Inflammatory macrophage treated with lipopolysaccharide for 4 hours (primary cell): ENCODE measurements around the gene TDRD3.
"Not testable (repeated sequence)": the region's sequence is repeated elsewhere in the genome, so short reads cannot be mapped to it uniquely, and the experiment has no call there.

Experiments used
- DNase-seq: peaks from one replicate; pipeline ENCODE4 v3.0.0-alpha.2; 2020

TDRD3 gene

DNA sequence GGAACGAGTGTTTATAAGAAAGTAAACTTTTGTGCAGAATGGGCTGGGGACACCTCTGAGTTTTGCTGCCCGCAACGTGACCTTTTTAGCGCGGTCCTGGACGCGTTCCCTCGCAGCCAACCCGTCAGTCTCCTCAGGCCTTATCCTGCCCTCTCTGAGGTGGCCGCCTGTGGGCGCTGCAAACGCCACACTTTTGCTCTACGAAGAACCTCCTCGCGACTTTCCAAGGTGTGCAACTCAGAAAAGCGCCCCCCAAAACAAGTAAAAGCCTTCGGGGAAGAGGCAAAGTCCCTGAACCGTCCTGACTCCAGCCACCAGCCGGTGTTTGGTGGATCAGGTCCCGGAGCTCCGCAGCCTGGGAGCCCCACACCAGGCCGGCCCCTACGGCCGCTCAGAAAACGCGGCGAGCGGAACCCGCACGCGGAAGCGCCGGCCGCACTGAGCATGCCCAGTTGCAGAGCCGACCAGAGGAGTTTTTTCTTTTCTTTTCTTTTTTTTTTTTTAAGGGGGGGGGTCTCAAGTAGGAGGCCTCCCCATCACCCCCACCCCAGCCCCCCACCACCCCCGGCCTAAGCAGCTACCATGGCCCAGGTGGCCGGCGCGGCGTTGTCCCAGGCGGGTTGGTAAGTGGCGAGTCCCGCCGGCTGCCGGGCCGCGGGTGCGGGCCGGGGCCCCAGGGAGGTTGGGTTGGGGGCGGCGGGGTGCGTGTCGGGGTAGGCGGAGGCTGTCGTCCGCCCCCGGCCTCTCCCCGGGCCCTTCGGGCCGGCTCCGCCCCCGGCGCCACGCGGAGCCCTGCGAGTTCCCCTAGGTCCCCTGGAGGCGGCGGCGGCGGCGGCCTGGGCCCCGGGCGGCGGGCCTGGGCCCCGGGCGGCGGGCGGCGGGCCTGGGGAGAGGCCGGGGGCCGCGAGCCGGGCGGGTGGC is at the start of gene TDRD3:
TSS of gene TDRD3 (plus strand) at position 438 of the 921 bp plus-strand sequence. CDS start at position 583, 145 bp downstream.
- DNase-seq = peak; percentile 80

DNA sequence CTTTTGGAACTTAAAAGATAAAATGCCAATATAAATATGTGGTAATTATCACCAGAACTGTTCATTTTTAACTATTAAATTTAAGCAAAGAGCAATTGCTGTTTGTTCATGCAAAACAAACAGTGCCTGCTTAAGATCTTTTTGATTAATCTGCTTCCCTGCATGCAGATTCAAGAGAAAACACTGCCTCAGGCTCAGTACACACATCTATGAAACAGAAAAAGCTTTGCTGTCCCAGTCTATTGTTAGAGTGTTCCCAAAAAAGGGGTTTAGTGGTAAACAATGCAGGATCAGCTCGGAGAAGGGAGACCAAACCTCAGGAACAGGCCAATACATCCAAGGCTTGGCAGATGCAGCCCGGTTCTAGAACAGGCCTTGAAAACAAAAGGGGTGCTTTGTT is 49.3 kb upstream of the TDRD3 start:
- DNase-seq = no peak

DNA sequence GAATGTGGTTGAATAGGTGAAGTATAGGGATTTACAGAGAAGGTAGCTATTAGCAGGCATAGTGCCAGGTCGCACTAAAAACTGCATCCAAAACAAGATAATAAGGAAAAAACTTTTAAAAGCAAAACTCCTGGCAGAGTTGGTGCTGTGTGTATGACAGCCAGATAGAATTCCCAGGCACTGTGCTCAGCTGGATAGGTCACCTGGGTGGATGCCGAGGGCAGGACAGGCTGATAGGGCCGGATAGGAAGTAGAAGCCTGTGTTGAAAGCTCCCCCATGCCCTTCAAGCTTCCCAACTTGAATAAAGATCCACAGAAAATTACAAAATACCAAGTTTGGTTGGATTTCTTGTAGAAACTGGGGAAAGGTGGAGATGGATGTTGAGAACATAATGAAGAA is 48.9 kb upstream of the TDRD3 start:
- no peak for DNase-seq

DNA sequence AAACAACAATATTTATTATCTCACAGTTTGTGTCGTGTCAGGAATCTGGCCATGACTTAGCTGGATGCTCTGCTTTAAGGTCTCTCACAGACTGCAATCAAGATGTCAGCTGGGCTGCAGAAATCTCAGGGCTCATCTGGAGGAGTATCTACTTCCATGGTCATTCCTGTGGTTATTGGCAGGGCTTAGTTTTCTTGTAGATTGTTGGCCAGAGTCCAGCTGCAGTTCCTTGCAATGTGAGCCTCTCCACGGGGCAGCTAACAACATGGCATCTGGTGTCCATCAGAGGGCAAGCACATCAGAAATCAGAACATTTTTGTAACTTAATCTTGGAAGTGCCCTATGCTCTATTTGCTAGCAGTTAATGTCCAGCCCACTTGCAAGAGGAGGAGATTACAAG is 45.7 kb upstream of the TDRD3 start:
- DNase-seq = no peak

DNA sequence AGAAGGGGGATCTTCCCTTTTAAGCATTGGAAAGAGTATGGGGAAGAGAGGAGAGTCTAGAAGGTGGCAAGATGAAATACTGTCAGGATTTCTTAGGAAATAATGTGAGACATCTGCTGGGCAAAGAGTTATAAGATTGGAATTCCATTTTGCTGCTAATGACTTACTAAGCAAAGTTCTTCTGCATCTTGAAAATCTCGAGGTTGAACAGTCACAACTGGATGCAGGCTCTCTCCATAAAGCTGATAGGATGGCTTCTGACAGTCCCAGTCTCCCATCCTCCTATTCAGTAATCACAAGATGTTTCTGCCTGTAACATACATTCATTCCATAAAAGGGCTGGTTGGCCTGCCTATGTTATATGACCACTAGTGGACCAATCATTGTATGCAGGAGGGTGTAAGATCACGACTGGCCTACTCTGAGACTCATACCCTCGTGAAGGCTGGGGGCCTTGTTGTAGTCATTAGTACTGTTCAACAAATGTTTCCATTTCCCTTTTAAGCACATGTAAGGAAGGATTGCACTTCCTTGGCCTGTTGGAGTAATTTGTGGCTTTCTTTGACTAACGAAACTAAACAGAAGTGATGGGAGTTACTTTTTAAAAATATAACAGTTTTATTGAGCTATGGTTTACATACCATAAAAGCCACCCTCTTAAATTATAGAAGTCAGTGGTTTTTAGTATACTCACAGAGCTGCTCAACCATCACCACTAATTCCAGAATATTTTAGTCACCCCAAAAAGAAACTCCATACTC is 45.0 kb upstream of the TDRD3 start:
- DNase-seq = peak; percentile 8

DNA sequence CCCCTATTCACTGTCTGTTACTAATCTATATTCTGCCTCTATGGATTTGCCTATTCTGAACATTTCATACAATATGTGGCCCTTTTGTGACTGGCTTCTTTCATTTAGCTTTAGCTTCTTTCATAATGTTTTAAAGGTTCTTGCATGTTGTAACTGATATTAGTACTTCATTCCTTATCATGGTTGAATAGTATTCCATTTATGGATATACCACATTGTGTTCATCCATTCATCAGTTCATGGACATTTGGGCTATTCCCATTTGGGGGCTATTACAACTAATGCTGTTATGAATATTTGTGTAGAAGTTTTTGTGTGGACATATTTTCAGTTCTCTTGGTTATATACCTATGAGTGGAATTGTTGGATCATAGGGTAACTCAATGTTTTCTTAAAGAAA is 44.4 kb upstream of the TDRD3 start:
- no peak for DNase-seq

DNA sequence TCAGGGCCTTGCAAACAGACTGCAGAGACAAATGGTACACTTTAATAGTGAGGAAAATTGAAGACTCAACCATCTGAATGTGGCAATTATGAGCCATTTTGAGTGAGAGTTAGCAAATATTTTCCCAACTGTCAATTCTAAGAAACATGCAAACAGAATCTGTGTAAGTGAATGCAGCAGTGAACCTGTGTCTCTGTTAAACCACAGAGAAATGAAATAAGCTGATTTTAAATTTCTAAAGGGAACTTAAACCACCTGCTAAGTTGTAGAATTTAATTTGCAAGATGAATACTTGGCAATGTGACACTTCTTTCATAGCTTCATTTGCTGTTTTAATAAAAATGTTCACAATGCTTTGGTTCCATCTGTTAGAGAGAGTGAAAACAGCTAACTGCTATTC is 42.0 kb upstream of the TDRD3 start:
- no peak for DNase-seq

DNA sequence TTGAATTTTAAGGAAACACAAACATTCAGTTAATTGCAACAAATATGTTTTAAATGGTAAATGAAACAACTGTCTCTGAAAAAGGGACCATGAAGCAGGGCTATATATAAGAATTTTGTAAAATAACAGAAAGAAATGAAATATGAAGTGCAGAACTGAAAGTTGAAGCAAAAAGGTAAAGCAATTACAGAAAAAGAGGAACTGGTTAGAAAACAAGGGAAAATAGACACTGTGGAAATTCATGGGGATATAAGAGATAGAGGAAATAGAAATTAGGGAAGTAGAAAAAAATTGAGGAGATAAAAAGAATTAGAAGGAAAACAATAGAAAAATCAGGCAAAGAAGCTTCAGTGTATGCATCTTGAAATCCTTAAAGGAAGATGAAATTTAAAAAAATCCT is 40.0 kb upstream of the TDRD3 start:
- peak; percentile 4 for DNase-seq

DNA sequence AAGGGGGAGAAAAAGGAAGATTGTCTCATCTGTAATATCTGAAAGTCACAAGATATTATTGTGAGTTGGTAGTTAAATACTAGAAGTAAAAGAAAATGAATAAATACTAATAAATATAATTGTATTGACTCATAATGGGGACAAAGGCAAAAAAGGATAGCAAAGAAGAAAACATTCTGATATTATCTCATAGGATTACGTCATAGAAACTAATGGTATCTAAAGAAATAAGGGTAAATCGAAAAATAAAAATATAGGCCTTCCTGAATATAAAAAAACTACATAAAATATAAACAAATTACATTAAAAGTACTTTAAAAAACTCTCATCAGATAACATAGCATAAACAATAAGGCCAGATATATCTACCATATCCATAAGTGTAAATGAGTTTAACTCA is 38.6 kb upstream of the TDRD3 start:
- no peak for DNase-seq

DNA sequence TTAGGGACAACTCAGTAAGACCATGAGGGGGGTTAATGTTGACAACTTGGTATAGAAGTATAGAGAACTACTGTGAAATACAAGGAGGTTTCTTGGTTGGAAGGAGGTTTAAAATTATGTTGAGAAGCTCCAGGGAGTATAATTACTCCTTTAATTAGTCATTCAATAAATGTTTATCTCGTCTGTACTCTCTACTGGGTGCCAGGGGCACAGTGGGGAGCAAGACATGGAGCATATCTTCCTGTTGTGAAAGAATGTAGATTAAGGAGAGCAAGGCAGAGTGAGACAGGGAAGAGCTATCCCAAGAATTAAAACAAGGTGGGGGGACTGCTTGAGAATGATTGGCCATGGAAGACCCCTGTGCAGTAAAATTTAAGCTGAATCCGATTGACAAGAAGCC is 33.7 kb upstream of the TDRD3 start:
- DNase-seq = no peak

DNA sequence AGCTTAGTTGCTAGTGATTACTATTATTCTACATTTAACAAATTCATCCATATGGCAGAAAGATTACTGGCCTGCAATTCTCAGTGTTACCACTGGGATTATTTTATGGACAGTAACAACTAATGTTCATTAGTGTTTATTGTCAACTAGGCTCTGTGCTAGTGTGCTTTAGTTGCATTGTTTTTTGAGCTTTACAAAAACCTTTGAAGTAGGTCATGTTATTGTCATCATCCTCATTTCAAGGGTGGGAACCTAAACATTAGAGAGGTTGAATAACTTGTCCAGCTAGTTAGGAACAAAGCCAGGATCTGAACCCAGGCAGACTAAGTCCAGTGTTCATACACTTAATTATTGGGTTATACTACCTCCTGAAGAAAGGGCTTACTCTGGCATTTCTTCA is 27.8 kb upstream of the TDRD3 start:
- DNase-seq = no peak

DNA sequence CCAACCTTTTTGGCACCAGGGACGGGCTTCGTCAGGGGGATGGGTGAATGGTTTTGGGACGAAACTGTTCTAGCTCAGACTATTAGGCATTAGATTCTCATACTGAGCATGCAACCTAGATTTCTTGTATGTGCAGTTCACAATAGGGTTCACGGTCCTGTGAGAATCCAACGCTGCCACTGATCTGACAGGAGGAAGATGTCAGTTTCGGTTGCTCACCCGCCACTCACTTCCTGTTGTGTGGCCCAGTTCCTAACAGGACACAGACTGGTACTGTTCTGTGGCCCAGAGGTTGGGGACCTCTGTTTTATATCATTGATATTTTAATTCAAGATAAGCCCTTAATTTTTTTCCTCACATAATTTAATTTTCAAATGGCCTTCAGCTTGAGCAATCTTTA is 26.7 kb upstream of the TDRD3 start:
- no peak for DNase-seq

DNA sequence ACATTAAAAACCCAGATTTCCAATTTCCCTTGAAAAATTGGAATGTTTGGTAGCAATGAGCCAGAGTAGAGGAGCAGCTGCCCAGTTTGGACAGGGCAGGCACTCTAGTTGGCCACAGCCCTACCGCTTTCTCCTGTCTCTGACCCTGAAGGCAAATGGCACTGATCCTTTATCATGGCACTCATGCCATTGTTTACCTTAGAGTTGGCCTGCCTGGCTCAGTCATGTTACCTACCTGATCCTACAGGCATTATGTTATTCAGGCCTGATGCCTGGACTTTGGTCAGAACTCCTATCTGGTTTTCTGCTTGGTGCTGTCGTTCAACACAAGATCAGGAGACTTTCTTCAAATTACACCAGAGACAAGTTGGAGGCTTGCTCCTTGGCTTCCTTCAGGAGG is 24.9 kb upstream of the TDRD3 start:
- DNase-seq = no peak

DNA sequence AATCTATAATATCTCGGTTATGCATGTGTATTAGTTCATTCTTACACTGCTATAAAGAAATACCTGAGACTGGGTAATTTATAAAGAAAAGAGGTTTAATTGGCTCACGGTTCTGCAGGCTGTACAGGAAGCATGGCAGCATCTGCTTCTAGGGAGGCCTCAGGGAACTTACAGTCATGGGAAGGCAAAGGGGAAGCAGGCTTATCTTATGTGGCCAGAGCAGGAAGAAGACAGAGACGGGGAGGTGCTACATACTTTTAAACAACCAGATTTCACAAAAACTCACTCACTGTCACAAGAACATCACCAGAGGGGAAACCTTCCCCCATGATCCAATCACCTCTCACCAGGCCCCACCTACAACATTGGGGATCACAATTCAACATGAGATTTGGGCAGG is 17.7 kb upstream of the TDRD3 start:
- not testable (repeated sequence) for DNase-seq

DNA sequence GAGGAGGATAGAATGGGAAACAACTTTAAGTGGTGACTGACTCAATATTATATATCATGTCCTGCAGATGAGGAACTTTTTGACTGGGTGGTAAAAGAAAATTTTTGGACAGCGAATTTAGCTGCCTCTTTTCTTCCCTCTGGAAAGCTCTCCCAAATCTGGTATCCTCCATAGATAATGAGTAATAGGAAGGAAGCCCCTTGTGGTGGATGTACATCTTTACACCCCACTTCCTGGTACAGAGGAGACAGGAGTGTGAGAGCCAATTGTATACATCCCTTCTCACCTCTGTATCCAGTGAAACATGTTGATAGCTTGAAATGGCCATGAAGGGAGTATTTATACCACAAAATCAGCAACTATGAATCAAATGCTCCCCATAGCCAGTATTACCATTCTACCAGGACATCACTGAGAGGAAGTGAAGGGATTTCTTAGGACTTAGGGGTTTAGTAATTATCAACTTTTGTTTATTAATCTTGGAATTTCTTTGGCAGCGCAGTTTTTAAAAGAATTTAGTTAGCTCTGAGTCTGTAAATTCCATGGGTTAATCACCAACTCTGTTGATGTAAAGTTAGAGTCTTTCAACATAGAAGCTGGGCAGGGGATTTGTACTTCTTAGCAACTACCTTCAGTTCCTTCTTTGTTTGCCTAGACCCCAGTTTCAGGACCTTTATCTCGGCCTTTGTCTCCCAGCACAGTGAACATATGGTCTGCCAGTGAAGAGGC is 17.0 kb upstream of the TDRD3 start:
- no peak for DNase-seq

DNA sequence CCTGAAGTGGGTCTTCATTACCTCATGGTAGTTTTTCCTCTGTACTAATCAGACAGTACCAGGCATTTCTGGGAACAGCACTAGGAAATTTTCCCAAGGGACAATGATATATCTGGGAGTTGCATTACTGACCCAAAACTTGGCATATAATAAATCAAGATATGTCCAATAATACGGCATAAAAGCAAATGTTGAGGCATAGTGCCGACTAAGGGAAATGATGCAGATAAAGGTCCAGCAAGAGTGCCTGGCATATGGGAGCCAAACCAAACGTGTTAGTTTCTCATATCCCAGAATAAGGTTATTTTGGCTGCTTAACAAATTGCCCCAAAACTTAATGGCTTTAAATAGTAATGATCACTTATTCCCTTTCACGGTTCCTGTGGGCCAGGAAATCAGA is 12.1 kb upstream of the TDRD3 start:
- DNase-seq = no peak

DNA sequence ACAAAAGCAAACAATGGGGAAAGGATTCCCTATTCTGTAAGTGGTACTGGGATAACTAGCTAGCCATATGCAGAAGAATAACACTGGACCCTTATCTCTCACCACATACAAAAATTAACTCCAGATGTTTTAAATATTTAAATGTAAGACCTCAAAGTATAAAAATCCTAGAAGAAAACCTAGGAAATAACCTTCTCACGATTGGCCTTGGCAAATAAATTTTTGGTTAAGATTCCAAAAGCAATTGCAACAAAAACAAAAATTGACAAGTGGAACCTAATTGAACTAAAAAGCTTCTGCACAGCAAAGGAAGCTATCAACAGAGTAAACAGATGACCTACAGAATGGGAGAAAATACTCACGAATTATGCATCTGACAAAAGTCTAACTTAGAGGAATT is 10.8 kb upstream of the TDRD3 start:
- DNase-seq = no peak

DNA sequence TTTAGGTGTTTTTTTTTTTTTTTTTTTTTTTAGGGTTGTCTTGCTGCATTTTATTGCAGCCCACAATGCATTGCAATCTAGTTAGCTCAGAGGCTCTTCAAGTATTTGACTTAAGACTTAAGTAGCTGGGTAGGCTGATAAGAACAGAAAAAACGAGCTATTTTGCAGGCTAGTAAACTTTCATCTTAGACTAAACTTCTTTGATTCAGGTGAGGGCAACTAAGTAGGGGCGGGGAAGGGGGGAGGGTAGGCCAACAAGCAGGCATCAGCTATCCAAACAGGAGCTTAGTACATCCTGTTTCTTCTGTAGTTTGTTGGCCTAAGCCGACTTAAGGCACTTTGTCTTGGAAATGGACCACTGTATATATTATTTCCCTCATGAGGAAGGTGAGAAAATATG is 4.9 kb upstream of the TDRD3 start:
- no peak for DNase-seq

DNA sequence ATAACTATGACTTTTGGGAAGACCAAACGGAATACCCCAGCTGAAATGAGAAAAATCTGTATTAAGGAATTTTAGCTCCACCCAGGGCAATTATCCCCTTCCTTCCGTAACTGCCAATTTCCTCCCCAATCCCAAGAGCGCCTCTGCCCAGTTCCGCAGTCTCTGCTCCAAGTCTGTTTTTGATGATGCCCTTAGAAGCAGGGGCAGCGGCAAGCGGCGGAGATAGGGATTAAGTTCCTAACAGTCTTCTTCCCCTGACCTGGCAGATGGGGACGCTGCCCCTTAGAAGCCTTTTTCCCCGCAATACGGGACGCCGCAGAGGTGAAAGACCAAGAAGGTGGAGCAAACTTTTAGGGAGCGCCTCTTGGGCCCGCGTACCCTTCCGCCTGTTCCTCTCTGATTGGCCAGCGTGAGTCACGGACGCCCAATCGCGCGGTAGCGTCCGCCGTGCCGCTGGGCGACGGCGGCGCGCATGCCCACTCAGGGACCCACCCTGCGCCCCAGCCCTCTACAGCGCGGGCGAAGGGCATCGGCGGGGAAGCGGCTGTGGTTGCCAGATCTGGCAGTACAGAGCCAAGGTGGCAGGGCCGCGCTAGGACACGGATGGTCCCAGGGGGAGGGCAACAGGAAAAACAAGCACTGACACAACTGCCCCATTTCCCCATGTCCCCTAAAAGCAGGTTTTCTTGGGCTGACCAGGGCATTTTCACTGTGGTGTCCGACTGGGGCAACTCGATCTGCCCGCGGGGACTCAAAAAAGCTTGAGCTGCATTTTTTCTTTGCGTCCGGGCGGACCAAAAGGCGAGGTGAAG is 843 bp upstream of the TDRD3 start:
- DNase-seq = peak; percentile 92

DNA sequence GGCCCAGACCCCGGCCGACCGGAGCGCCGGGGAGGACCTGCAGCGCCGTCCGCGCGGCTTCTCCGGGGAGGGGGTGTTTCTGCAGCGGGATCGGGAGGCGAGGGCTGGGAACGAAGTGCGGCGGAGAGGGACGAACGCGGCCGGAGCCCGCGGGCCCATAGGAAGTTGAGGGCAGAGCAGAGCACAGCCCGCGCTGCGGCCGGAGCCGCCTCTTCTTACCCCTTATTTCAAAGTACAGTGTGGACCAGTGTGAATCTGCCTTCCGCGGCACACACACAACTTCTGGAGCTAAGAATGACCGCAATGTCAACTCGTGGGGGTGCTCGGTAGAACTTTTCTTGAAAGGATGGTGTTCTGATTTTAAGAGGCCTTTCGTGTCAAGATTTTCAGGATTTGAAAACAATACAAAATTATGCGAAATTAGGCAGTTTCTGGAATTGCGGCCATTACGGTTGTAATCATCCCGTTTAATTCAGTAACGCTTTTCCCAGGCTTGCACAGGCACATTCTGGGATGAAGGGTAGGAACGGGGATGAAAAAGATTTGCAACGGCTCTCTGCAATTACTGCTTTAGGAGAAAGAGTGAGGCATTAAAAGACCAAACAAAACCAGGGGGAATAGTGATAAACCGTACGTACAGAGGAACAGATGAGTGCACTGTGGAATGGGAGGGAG is 821 bp downstream of the TDRD3 start:
- peak; percentile 70 for DNase-seq

DNA sequence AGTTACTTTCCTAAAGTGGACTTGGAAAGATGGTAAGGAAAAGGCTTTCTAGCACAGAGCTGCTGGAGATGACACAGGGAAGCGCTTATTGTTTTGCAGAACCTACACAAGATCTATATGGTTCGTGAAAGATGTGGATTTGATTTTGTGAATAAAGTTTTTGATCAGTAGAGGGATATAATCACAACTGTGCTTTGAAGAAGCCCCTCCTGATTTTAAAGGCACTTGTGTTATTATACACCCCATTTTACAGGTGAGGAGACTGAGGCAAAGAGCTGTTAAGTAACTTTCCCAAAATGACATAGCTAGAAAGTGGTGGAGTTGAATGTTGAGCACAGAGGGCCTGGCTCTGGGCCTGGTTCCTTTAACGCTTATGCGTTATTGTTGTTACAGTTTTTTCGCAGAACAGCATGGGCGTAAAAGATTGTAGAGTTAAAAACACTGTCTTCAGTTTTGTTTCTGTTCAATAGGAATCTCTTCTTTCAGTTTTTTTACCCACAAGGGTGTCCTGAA is 1.4 kb downstream of the TDRD3 start:
- no peak for DNase-seq
